BJ (cell line): ENCODE results near the gene NAT9. TPM values are rescaled to one million over a fixed set of nuclear protein-coding genes. Genes with fewer than 3 reads are reported as not detected.

Experiments
- CTCF ChIA-PET: fragments of 350-600 bp; formaldehyde crosslinking; extraction: SDS; loops from one replicate; lab custom pipeline; 2021; ENCODE audit warnings: antibody characterized with exemption, inconsistent platforms; lab: Yijun Ruan, JAX
- POLR2A ChIA-PET: fragments of 300-600 bp; sonication (Branson Sonifier 250); formaldehyde crosslinking; extraction: SDS; loops from one replicate; lab custom pipeline; 2021; ENCODE audit warnings: antibody characterized with exemption; lab: Charles Lee
- DNase-seq: peaks from one replicate; pipeline ENCODE4 v3.0.0-alpha.2; 2011; ENCODE audit warnings: low read depth
- H3K27me3 ChIP-seq: 2 replicates; pipeline ENCODE4 v1.6.0; 2011; ENCODE audit warnings: low read length; ENCODE audit not compliant: control insufficient read depth, insufficient read depth
- H3K36me3 ChIP-seq: 2 replicates; pipeline ENCODE4 v1.5.1; 2011; ENCODE audit warnings: low read length; ENCODE audit not compliant: control insufficient read depth, insufficient read depth
- H3K4me3 ChIP-seq: 2 replicates; pipeline ENCODE4 v1.5.1; 2011; ENCODE audit warnings: low read depth, mild to moderate bottlenecking, control low read depth, low read length
- CTCF ChIP-seq: IDR thresholded peaks from 2 replicates; pipeline ENCODE4 v1.5.1; 2011; ENCODE audit warnings: low read depth, mild to moderate bottlenecking, control low read depth, inconsistent platforms, low read length, moderate library complexity; ENCODE audit not compliant: insufficient read depth
- polyA plus RNA-seq: library from polyadenylated mRNA; depleted of rRNA; stranded (reverse); fragments of >200 nt; gene quantifications from 2 replicates; pipeline ENCODE4 v1.2.3, GENCODE V29; 2011

NAT9 gene
- polyA plus RNA-seq, 1 experiment = 50.6 TPM

- TF ChIP-seq CTCF = no peak
- ChIA-PET CTCF (no interaction called here), POLR2A (no interaction called here)
- Histone ChIP-seq H3K36me3 (no peaks in the 10 kb centered on the region), H3K4me3 (no peak overlapping the region), H3K27me3 (peaks cover 5% of the 10 kb centered on the region)
- DNase-seq = no peak
Observed at GRCh38 chr17:74730491-74731346, 45.4 kb downstream of the NAT9 start.

- Histone ChIP-seq H3K36me3 (no peaks in the 10 kb centered on the region), H3K4me3 (no peak overlapping the region), H3K27me3 (no peaks in the 10 kb centered on the region; the same call in 1 of the 2 replicates)
- no peak for DNase-seq
- CTCF ChIA-PET = no interaction called here
- TF ChIP-seq CTCF = no peak
- POLR2A ChIA-PET = no interaction called here
Observed at GRCh38 chr17:74729866-74730265, 46.3 kb downstream of the NAT9 start.

DNA sequence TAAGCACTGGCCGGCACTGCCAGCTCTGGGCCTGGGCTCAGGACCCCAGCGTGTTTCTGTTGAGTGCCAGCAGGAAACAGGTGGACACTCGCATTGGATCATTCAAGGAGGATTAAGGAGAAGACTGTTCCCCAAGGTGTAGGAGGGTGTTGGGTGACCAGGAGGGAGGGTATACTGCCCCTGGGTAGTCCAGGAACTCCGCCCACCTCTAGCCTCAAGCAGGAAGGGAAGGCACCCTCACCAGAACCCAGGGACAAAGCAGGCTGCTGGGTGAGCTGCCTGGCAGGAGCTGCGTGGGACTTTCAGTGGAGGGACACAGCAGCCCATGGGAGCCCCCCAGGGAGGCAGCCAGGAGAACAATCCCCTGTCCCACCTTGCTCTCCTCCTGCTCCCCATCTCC is 46.8 kb downstream of the NAT9 start:
- ChIA-PET POLR2A (no interaction called here), CTCF (no interaction called here)
- Histone ChIP-seq H3K36me3 (no peaks in the 10 kb centered on the region), H3K27me3 (no peaks in the 10 kb centered on the region; the same call in 1 of the 2 replicates), H3K4me3 (no peak overlapping the region)
- DNase-seq = no peak
- TF ChIP-seq CTCF = no peak

DNA sequence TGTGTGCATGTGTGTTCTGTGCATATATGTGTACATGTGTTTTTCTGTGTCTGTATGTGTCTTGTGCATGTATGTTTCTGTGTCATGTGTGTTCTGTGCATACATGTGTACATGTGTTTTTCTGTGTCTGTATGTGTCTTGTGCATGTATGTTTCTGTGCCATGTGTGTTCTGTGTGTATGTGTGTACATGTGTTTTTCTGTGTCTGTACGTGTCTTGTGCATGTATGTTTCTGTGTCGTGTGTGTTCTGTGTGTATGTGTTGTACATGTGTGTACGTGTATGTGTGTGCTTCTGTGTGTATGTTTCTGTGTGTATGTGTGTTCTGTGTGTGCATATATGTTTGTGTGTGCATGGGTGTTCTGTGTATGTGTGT is 47.5 kb downstream of the NAT9 start:
- H3K27me3 ChIP-seq = no peaks in the 10 kb centered on the region
- no peak for DNase-seq
- CTCF ChIA-PET = no interaction called here
- H3K36me3 ChIP-seq = no peaks in the 10 kb centered on the region
- no peak for TF ChIP-seq CTCF
- no peak overlapping the region for H3K4me3 ChIP-seq
- POLR2A ChIA-PET = no interaction called here

GRCh38 chr17:74728033-74728701 is 48.0 kb downstream of the NAT9 start:
- TF ChIP-seq CTCF = no peak
- no peaks in the 10 kb centered on the region for H3K36me3 ChIP-seq
- no peaks in the 10 kb centered on the region for H3K27me3 ChIP-seq
- POLR2A ChIA-PET = no interaction called here
- DNase-seq = no peak
- CTCF ChIA-PET = no interaction called here
- no peak overlapping the region for H3K4me3 ChIP-seq
